Coronary artery (tissue), 2 donors: ENCODE results near the gene MIA.
A peak's percentile ranks its signal among the peaks of the same experiment; 100 is the strongest.
"Not testable (repeated sequence)": the region's sequence is repeated elsewhere in the genome, so short reads cannot be mapped to it uniquely, and the experiment has no call there.

Source experiments
- DNase-seq: peaks from one replicate; pipeline ENCODE4 v3.0.0-alpha.2; 2017; ENCODE audit warnings: low spot score
- H3K27ac ChIP-seq, 2 donors: fragments of 200-600 bp; sonication (generic); one replicate each; pipeline ENCODE4 v1.5.1; 2016 to 2019
- H3K4me3 ChIP-seq: fragments of 200-600 bp; sonication (generic); 2 replicates; pipeline ENCODE4 v1.5.1; 2016; ENCODE audit warnings: mild to moderate bottlenecking, moderate library complexity
- TF ChIP-seq, protein P1 (sequence below): fragments of 200-600 bp; sonication (generic); IDR thresholded peaks from one replicate; pipeline ENCODE4 v1.5.1; 2019; ENCODE audit warnings: antibody characterized with exemption

Gene MIA

DNA sequence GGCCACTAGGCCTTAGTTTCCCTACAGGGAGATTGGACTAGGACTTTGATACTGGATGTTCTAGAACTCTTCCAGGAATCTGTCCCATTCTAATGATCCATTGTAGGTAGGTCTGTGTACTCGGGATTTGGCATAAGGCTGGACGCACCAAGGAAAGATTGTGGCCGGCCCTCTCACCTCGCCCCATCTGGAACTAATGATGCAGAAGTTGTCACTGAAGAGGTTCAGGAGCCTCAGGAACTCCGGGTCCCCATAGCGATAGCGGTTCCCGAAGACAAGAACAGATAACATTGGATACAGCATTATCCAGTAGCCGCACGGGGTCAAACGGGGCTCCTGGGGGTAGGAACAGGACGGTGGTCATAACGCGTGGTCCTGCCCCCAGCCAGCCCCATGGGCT, 34.8 kb downstream of the MIA start:
- DNase-seq = no peak
- H3K27ac ChIP-seq = peak overlapping the region in 1 of 2 donors; percentile 79
- H3K4me3 ChIP-seq = peak overlapping the region; percentile 64
- TF ChIP-seq, protein P1, sequence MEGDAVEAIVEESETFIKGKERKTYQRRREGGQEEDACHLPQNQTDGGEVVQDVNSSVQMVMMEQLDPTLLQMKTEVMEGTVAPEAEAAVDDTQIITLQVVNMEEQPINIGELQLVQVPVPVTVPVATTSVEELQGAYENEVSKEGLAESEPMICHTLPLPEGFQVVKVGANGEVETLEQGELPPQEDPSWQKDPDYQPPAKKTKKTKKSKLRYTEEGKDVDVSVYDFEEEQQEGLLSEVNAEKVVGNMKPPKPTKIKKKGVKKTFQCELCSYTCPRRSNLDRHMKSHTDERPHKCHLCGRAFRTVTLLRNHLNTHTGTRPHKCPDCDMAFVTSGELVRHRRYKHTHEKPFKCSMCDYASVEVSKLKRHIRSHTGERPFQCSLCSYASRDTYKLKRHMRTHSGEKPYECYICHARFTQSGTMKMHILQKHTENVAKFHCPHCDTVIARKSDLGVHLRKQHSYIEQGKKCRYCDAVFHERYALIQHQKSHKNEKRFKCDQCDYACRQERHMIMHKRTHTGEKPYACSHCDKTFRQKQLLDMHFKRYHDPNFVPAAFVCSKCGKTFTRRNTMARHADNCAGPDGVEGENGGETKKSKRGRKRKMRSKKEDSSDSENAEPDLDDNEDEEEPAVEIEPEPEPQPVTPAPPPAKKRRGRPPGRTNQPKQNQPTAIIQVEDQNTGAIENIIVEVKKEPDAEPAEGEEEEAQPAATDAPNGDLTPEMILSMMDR = no peak

DNA sequence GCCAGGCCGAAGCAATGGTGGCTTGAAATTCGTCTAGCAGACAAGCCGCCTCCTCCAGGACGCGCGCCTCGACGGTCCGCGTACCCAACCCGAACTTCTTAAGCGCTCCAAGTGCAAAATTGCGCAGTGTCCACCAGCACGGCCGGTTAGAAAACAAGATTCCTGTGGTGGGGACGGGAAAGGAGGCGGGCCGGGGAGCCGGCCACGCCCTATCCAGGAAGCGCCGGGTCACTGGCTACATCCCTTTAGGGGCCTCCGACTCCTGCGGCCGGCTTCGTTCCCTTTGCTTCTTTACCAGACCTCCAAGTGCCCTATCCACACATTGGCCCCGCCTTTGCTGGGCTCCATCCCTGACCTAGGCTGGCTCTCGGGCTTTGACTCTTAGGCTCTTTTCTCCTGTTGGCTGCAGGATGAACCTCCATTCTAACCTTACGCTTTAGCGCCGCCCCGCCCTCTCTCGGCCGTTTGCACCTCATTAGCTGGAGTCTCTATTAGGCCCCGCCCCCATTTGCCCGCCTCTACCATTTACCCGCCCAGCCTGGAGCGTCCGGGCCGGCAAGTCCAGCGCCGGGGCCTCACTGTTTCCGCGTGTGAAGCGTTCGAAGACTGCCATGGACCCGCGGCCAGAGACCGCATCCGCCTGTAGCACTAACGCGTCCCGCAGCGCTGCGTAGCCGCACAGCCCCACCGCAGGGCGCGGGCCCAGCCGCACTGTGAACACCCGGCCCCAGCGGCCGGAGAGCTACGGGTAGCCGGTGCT, 35.5 kb downstream of the MIA start:
- peak overlapping the region; percentile 64 for H3K4me3 ChIP-seq
- peak overlapping the region in 1 of 2 donors; percentile 79 for H3K27ac ChIP-seq
- DNase-seq = peak; percentile 91

DNA sequence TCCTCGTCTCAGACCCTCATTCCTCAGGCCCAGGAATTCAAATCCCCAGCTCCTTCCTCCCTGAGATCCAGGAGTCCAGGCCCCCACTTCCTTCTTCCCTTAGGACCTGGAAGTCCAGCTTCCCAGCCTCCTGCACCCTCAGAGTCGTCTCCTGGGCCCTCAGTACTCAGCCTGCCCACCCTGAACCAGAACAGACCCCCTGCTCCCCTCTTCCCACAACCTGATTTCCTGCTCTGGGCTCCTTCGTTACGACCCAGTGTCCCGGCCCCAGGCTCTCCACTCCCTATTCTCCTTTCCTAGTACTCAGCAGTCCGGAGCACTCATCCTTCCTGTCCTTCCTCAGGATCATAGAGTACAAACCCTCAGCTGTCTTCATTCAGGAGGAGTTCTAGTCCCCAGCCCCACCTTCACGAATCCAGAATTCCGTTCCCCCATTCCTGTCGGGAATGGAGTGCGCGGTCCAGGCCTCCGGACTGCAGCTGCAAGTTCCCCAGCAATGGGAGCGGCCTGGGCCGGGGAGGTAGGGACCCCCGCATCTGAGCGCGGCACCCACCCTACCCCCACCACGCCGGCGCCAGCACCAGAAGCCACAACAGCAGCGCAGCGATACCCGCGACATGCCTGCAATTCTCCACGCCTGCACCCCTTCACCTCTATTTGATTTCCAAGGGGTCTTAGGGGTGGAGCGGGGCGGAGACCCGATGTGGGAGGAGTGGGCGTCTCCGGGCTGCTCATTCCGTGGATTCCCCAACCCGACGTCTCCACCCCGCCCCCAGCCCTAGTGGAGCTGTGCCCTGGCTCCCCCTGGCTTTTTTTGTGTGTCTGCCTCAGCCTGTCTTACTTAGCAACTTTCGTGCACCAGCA, 36.4 kb downstream of the MIA start:
- TF ChIP-seq, protein P1 = no peak
- H3K27ac ChIP-seq = peak overlapping the region in 1 of 2 donors; percentile 79
- DNase-seq = no peak

DNA sequence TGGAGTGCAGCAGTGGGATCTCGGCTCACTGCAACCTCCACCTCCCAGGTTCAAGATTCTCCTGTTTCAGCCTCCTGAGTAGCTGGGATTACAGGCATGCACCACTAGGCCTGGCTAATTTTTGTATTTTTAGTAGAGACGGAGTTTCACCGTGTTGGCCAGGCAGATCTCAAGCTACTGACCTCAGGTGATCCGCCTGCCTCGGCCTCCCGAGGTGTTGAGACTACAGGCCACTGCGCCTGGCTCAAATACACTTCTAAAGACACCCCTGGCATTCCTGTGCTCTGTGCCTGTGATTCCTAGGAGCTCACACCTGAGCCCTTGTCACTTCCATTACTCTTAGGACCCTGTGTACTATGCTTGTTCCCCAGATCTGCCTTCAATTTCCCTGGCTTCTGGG, 37.2 kb downstream of the MIA start:
- H3K4me3 ChIP-seq, DNase-seq: not testable (repeated sequence)
- H3K27ac ChIP-seq = peak overlapping the region in 1 of 2 donors; percentile 57

More for the DNA sequence above, 36.4 kb downstream of the MIA start:
- peak overlapping the region; percentile 64 for H3K4me3 ChIP-seq

DNA sequence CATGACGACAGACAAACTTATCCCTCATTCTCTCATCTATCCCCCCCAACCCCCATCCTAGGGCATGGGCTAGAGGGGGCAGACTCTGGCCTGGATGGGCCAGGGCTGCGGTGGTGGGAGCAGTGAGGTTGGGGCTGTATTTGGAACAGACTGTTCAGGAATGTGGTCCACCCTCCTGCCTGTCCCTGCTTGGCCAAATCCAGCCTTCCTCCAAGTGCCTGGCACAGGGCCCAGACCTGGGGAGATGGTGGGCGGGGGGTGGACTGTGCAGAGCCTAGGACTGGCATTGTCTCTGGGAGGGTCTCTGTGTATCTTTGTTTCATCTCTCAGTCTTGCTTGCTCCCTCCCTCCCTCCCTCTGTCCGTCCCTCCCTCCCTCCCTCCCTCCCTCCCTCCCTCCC, 37.9 kb downstream of the MIA start:
- TF ChIP-seq, protein P1 = no peak
- no peak for DNase-seq
- H3K27ac ChIP-seq = peak overlapping the region in 1 of 2 donors; percentile 57
- peak overlapping the region; percentile 30 for H3K4me3 ChIP-seq

DNA sequence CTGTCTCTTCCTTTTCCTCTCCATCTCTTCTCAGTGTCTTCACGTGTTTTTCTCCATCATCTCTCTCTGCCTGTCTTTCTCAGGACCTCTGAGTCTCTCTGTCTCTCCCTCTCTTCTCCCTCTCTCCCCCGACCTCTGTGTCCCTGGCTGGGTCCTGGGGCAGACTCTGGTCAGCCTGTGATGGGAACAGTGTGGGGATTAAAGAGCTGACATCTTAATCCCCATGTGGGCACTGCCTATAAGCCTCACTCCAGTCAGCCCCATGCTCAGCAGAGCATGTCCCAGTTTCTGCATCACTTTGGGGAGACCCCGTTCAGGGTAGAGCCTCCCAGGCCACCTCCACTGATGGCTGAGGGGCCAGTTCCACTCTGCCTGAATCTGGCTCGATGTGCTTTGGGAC, 39.9 kb downstream of the MIA start:
- TF ChIP-seq, protein P1 = no peak
- Histone ChIP-seq H3K27ac (no peak overlapping the region), H3K4me3 (no peak overlapping the region)
- no peak for DNase-seq

DNA sequence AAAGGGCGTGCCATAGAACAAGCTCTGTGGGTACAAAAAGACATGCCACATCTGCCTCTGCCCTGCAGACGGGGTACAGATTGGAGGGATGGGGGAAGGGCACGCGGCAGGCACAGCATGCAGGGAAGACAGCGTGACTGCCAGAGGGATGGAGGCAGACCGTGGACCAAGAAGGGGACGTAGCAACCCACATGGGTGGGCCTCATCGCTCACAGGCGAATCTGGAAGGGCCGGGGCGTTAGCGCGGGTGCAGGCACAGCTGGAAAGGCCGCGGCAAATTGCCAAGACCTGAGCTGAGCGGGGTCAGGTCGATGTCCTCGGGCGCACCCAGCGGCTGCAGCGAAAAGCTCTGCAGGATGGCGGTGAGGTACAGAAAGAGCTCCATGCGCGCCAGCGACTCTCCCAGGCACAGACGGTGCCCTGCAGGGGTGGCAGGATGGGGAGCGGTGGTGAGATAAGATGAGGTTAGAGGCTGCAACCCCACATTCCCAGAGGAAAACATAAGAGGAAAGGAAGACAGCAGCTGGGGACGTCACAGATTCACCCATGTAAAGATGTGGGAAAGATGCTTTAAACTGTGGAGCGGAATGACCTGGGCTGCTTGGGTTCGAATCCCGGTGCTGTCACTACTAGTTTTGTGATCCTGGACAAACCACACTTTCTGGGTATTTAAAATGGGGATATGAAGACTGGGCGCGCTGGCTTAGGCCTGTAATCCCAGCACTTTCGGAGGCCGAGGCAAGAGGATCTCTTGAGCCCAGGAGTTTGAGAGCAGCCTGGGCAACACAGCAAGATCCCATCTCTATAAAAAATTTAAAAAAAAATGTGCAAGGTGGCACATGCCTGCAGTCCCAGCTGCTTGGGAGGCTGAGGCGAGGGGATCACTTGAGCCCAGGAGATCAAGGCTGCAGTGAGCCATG, 43.4 kb downstream of the MIA start:
- Histone ChIP-seq H3K27ac (peak overlapping the region in 1 of 2 donors; percentile 63), H3K4me3 (peak overlapping the region; percentile 63)
- DNase-seq = not testable (repeated sequence)
